HG02798 (cell line): ENCODE data around the gene ST6GAL1.
"Not testable (repeated sequence)": the region's sequence is repeated elsewhere in the genome, so short reads cannot be mapped to it uniquely, and the experiment has no call there.

ENCODE experiments used
- ATAC-seq: cut with Tn5 transposase; IDR thresholded peaks from one replicate; pipeline ENCODE4 v1.9.1; 2021; ENCODE audit warnings: mild to moderate bottlenecking; ENCODE audit not compliant: unreplicated experiment, poor library complexity

Gene ST6GAL1

GRCh38 chr3:186930143-186930640 is at the start of gene ST6GAL1:
Gene ST6GAL1, plus strand, starts transcription at chr3:186930526. Its CDS starts 112,178 bp downstream, at chr3:187042704.
- peak; percentile 64 for ATAC-seq

- ATAC-seq = no peak
Observed at GRCh38 chr3:186882150-186882524, 48.2 kb upstream of the ST6GAL1 start.

DNA sequence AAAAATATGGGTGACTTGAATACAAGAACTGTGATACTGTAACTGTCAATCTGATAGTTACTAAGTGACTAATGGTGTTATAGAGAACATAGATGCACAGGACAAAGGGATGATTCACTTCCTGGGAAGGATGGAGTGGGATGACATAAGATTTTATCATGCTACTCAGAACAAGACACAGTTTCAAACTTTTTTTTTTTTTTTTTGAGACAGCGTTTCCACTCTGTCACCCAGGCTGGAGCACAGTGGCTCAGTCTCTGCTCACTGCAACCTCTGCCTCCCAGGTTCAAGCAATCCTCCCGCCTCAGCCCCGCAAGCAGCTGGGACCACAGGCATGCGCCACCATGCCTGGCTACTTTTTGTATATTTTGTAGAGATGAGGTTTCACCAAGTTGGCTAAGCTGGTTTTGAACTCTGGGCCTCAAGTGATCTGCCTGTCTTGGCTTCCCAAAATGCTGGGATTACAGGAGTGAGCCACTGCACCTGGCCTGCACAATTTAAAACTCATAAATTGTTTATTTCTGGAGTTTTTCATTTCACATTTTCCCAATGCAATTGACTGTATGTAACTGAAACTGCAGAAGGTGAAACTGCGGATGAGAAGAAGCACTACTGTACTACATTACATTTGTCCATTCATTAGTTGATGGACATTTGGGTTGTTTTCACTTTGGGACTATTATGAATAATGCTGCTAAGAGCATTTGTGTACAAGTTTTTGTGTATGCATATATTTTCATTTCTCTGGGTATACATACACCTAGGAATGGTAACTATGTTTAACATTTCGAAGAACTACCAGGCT is 47.2 kb upstream of the ST6GAL1 start:
- no peak for ATAC-seq

DNA sequence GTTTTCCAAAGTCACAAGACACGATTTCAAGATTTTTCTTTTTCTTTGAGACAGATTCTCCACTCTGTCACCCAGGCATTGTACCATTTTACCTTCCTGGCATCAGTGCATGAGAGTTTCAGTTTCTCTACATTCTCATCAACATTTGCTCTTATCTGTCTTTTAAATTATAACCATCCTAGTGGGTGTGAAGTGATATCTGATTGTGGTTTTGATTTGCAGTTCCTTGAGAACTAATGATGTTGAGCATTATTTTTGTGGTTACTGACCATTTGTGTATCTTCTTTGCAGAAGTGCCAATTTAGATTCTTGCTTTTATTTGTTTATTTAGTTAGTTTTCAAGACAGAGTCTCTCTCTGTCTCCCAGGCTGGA is 46.7 kb upstream of the ST6GAL1 start:
- ATAC-seq = no peak

GRCh38 chr3:186884868-186885267 is 45.5 kb upstream of the ST6GAL1 start:
- not testable (repeated sequence) for ATAC-seq

DNA sequence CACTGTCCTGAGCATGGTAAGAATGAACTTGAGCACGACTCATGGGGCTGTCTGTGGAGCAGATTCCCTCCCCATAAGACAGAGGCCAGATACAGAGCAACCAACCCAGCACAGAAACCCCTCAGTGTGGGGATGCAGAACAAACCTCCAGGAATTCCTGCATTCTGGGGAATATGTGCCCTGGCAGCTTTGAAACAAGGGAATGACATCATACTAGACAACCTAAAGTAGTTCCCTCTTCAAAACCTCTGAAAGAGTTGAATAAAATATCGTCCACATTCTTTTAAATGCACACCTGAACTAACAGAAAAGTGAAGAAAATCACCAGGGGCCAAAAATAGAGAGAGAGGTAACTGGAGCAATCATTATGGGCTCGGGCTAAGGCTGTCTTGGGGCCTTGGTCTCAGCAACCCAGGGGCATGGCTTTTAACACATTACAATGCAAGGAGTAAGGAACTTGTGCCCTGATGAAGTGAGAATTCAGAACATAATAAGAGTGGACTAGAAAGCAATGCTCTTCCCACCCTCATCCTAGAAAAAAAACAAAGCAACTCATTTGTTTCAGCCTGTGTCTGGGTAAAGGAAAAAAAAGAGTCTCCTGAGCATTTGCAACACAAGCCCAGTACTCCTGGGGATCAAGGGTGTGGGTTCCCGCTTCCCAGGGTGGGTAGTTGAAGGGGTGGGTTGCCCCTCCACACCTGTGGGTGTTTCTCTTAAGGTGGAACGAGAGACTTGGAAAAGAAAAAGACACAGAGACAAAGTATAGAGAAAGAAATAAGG is 43.9 kb upstream of the ST6GAL1 start:
- no peak for ATAC-seq

GRCh38 chr3:186887507-186887938 is 42.8 kb upstream of the ST6GAL1 start:
- ATAC-seq = not testable (repeated sequence)

- no peak for ATAC-seq
Observed at GRCh38 chr3:186888569-186888968, 41.8 kb upstream of the ST6GAL1 start.

- ATAC-seq = not testable (repeated sequence)
Observed at GRCh38 chr3:186889698-186890097, 40.6 kb upstream of the ST6GAL1 start.

DNA sequence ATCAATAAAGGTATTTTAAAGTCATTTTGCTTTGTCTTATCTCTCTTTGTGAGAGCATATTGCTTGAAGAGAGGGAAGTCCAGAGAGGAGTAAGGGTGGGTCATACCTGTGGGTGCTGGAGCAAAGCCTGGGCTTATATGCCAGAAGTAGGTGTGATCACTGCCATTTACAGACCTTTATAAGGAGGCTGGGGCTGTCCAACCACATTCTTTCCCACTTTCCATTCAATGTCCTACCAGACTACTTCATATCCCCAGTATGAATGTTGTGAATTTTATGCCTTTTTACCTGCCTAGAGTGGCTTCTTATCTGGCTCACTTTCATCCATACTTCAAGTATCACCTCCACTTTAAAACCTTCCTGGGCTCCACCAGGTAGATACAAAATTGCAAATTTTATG is 39.4 kb upstream of the ST6GAL1 start:
- no peak for ATAC-seq

DNA sequence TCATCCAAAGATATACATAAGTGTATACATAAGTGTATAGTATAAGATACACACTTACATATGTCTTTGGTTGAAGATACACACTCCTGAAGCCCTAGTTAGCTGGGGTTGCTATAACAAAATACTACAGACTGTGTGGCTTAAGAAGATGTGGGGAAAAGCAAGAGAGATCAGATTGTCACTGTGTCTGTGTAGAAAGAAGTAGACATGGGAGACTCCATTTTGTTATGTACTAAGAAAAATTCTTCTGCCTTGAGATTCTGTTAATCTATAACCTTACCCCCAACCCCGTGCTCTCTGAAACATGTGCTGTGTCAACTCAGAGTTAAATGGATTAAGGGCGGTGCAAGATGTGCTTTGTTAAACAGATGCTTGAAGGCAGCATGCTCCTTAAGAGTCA is 37.3 kb upstream of the ST6GAL1 start:
- not testable (repeated sequence) for ATAC-seq

- ATAC-seq = no peak
Observed at GRCh38 chr3:186895406-186895805, 34.9 kb upstream of the ST6GAL1 start.

- ATAC-seq = no peak
Observed at GRCh38 chr3:186896006-186896405, 34.3 kb upstream of the ST6GAL1 start.

DNA sequence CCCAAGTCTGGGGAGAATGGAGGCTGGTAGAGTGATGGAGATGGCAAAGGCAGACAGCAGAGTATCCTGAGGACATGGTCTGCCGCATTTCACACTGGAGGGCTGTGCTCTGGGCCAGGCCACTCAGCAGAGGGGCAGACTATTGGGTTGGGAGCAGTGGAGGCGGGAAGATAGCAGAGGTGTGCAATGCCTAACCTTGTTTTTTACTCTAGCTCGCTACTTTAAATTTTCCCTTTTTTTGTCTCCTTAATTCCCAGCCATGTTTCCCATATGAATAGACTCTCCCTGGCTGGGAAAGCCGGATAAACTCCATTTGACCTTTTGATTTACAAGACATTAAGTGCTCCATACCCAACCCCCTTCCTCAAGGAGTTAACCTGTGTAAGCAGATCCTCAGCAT is 33.5 kb upstream of the ST6GAL1 start:
- ATAC-seq = no peak

- ATAC-seq = no peak
Observed at GRCh38 chr3:186901135-186901734, 29.1 kb upstream of the ST6GAL1 start.

DNA sequence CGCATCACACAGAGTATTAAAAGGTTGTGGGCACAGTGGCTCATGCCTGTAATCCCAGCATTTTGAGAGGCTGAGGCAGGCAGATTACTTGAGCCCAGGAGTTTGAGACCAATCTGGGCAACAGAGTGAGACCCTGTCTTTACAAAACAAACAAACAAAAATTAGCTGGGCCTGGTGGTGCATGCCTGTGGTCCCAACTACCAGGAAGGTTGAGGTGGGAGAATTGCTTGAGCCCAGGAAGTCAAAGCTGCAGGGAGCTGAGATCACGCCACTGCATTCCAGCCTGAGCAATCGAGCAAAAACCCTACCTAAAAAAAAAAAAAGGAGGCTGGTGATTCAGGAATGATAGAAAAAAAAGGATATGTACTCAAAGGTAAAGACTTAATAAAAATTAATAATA is 28.2 kb upstream of the ST6GAL1 start:
- ATAC-seq = no peak

DNA sequence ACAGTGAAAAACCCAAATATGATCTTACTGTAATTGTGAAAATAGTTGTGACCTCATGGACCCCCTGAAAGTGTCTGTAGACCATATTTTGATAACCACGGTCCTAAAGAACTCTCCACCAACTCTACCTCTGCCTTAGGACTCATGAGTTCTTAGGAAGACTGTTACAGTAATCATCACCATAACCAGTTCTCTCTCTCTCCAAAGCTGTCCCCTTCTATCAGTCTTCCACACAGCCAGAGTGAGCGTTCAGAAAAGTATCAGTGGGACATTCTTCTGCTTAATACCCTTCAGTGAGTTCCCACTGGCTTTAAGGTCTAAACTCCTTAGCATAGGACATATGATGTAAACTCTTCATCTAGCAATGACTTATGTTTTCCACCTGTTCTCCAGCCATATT is 27.6 kb upstream of the ST6GAL1 start:
- no peak for ATAC-seq

GRCh38 chr3:186903676-186904075 is 26.6 kb upstream of the ST6GAL1 start:
- ATAC-seq = not testable (repeated sequence)

DNA sequence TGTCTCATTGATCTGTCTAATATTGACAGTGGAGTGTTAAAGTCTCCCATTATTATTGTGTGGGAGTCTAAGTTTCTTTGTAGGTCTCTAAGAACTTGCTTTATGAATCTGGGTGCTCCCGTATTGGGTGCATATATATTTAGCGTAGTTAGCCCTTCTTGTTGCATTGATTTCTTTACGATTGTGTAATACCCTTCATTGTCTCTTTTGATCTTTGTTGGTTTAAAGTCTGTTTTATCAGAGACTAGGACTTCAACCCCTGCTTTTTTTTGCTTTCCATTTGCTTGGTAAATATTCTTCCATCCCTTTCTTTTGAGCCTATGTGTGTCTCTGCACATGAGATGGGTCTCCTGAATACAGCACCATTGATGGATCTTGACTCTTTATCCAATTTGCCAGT is 23.3 kb upstream of the ST6GAL1 start:
- ATAC-seq = not testable (repeated sequence)

DNA sequence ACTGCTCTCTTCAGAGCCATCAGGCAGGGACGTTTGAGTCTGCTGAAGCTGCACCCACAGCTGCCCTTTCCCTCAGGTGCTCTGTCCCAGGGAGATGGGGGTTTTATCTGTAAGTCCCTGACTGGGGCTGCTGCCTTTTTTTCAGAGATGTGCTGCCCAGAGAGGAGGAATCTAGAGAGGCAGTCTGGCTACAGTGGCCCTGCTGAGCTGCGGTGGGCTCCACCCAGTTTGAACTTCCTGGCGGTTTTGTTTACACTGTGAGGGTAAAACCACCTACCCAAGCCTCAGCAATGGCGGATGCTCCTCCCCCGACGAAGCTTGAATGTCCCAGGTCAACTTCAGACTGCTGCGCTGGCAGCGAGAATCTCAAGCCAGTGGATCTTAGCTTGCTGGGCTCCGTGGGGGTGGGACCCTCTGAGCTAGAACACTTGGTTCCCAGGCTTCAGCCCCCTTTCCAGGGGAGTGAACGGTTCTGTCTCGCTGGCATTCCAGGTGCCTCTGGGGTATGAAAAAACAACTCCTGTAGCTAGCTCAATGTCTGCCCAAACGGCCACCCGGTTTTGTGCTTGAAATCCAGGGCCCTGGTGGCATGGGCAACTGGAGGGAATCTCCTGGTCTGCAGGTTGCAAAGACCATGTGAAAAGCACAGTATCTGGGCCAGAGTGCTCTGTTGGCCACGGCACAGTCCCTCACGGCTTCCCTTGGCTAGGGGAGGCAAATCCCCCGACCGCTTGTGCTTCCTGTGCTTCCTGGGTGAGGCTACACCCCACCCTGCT is 21.1 kb upstream of the ST6GAL1 start:
- ATAC-seq = no peak
